GM23248 (cell line): ENCODE results near the gene CFAP251. TPM values are rescaled to one million over a fixed set of nuclear protein-coding genes. Genes with fewer than 3 reads are reported as not detected.

Experiments
- DNase-seq: peaks from one replicate; pipeline ENCODE4 v3.0.0-alpha.2; 2015
- H2AFZ ChIP-seq: fragments of 200-600 bp; sonication (generic); 2 replicates; pipeline ENCODE4 v1.6.1; 2016; ENCODE audit warnings: antibody characterized with exemption
- H3F3A ChIP-seq: fragments of 200-600 bp; sonication (generic); 2 replicates; pipeline ENCODE4 v1.6.1; 2016; ENCODE audit warnings: mild to moderate bottlenecking, antibody characterized with exemption, mixed run types; ENCODE audit not compliant: insufficient read depth
- H3K27ac ChIP-seq: fragments of 200-600 bp; sonication (generic); 2 replicates; pipeline ENCODE4 v1.5.1; 2016; ENCODE audit warnings: mild to moderate bottlenecking
- H3K27me3 ChIP-seq: fragments of 200-600 bp; sonication (generic); replicated peaks from 2 replicates; pipeline ENCODE4 v1.6.1; 2016; ENCODE audit warnings: mild to moderate bottlenecking; ENCODE audit not compliant: insufficient read depth
- H3K36me3 ChIP-seq: fragments of 200-600 bp; sonication (generic); 2 replicates; pipeline ENCODE4 v1.6.1; 2016; ENCODE audit warnings: low read depth, mild to moderate bottlenecking
- H3K4me1 ChIP-seq: fragments of 200-600 bp; sonication (generic); 2 replicates; pipeline ENCODE4 v1.6.1; 2016; ENCODE audit warnings: mild to moderate bottlenecking; ENCODE audit not compliant: insufficient read depth
- H3K4me2 ChIP-seq: fragments of 200-600 bp; sonication (generic); one replicate; pipeline ENCODE4 v1.6.1; 2016; ENCODE audit warnings: mild to moderate bottlenecking; ENCODE audit not compliant: unreplicated experiment
- H3K4me3 ChIP-seq: fragments of 200-600 bp; sonication (generic); 2 replicates; pipeline ENCODE4 v1.5.1; 2016; ENCODE audit warnings: mild to moderate bottlenecking
- H3K79me2 ChIP-seq: fragments of 200-600 bp; sonication (generic); 2 replicates; pipeline ENCODE4 v1.6.1; 2016; ENCODE audit warnings: mild to moderate bottlenecking; ENCODE audit not compliant: insufficient read depth
- H3K9ac ChIP-seq: fragments of 200-600 bp; sonication (generic); 2 replicates; pipeline ENCODE4 v1.6.1; 2016; ENCODE audit warnings: mild to moderate bottlenecking
- H3K9me2 ChIP-seq: fragments of 200-600 bp; sonication (generic); 2 replicates; pipeline ENCODE4 v1.6.1; 2016; ENCODE audit warnings: mixed run types, mild to moderate bottlenecking, moderate library complexity; ENCODE audit not compliant: insufficient read depth
- H3K9me3 ChIP-seq: fragments of 200-600 bp; sonication (generic); one replicate; pipeline ENCODE4 v1.6.1; 2017; ENCODE audit warnings: low read depth
- H4K20me1 ChIP-seq: fragments of 200-600 bp; sonication (generic); 2 replicates; pipeline ENCODE4 v1.6.0; 2016; ENCODE audit not compliant: insufficient read depth
- EZH2 ChIP-seq: fragments of 200-600 bp; sonication (generic); IDR thresholded peaks from 2 replicates; pipeline ENCODE4 v1.6.1; 2018; ENCODE audit warnings: antibody characterized with exemption, mild to moderate bottlenecking; ENCODE audit not compliant: insufficient read depth, poor library complexity, severe bottlenecking
- EZH2phosphoT487 ChIP-seq: fragments of 200-600 bp; sonication (generic); IDR thresholded peaks from 2 replicates; pipeline ENCODE4 v1.6.1; 2018; ENCODE audit warnings: antibody characterized with exemption, moderate library complexity, mild to moderate bottlenecking, low read depth; ENCODE audit not compliant: insufficient read depth
- WGBS, 2 experiments: methylation state at CpG; one replicate each; pipeline ENCODE4 v1.1.6; 2015 to 2017; ENCODE audit warnings: low lambda C conversion rate in 2 of 2, low coverage in 1 of 2; ENCODE audit errors: missing lambda C conversion rate in 2 of 2; 5-methylcytosine and 5-hydroxymethylcytosine counted together
- in situ Hi-C: fragments of 300-500 bp; cut with MboI; formaldehyde crosslinking; loops from 2 replicates; pipeline ENCODE4 v1.15.0; 2020
- polyA plus RNA-seq: library from polyadenylated mRNA; unstranded; fragments of >200 nt; fragmentation: Nextera tagmentation; extraction: Ambion mirVana; gene quantifications from 2 replicates; pipeline ENCODE4 v1.2.1, GENCODE V29; 2016
- total RNA-seq: library from RNA; depleted of rRNA; stranded (reverse); fragments of >200 nt; shearing (Covaris generic); gene quantifications from 2 replicates; pipeline ENCODE4 v1.2.3, GENCODE V29; 2014

CFAP251 gene
- total and polyA plus RNA-seq, 2 experiments from 2014 or later: 0.58 to 1.6 TPM

DNA sequence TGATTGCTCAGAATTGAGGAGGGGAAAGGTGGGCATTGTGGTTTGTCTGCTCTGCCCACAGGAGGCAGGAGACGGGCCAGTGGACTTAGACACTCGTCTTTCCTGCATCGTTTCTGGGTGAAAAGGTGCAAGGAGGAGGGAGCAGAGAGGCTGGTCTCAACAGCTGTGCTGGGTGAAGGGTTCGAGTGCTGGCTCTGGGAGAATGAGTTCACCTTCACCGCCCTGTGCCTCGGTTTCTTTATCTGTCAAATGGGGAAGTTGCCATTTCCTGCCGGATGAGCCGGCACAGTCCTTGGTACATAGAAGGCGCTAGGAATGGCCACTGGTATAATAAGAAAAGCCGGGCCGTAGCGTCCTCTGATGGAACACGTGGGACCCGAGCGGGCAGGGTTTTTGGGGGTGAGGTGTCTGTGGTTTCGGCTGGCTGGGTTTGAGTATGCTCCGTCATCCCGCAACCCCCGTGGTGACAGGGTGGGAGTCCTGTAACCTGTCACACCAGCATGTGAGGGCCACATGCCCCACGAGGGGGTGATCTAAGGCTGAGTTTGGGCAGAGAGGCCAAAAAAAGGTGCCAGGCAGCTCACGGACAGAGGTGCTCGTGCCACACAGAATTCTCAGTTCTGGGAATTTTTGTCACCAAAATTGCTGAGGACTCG, 110.6 kb downstream of the CFAP251 start:
- Histone ChIP-seq H4K20me1 (no peaks in the 10 kb centered on the region), H3K4me2 (no peak overlapping the region), H3K9ac (no peak overlapping the region), H3K27me3 (no peaks in the 10 kb centered on the region), H3F3A (no peaks in the 10 kb centered on the region), H3K9me3 (no peaks in the 10 kb centered on the region), H2AFZ (no peak overlapping the region), H3K27ac (no peak overlapping the region), H3K9me2 (no peaks in the 10 kb centered on the region), H3K79me2 (peaks cover 10% of the 10 kb centered on the region), H3K36me3 (no peaks in the 10 kb centered on the region), H3K4me3 (no peak overlapping the region), H3K4me1 (no peaks in the 10 kb centered on the region)
- in situ Hi-C loops: no loop called here
- 92 to 94% methylated on average over 22 to 23 of the region's 23 CpGs for WGBS, 2 experiments
- no peak for DNase-seq
- TF ChIP-seq EZH2phosphoT487 (no peak), EZH2 (no peak)

DNA sequence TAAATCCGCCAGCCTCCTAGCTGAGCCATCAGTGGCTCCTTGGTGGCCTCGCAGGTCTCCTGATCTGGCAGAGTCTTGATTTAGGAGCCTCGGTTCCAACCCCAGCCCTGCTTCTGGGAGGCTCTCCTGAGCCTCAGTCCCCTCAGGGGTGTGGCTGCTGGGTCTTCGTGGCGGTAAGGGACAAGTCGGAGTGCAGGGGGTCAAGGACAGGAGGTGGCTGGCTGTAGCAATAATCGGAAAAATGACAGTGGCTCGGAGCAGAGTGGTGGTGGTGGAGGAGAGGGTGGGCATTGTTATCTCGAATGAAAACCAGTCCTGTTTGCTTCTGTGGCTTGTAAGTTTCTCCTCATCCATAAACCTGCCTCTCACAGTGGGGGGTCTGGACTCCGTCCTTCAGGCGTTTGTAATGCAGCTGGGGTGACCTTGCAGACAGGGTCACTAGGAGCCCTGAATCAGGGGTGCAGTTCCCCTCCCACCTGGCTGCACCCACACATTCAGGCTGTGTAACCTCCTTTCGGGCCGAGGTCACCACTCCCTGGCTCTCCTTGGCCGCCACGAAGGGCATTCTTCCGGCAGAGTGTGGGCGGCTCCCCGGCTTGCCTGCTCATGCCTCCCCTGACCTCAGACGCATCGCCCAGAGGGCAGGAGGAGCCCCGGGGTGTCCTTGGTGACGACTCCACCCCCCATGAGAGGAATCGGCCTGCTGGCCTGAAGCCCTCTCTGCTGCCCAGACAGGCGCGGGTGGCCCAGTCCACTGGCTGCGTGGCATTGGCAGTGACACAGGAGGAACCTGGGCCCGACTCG, 111.4 kb downstream of the CFAP251 start:
- no peak for DNase-seq

DNA sequence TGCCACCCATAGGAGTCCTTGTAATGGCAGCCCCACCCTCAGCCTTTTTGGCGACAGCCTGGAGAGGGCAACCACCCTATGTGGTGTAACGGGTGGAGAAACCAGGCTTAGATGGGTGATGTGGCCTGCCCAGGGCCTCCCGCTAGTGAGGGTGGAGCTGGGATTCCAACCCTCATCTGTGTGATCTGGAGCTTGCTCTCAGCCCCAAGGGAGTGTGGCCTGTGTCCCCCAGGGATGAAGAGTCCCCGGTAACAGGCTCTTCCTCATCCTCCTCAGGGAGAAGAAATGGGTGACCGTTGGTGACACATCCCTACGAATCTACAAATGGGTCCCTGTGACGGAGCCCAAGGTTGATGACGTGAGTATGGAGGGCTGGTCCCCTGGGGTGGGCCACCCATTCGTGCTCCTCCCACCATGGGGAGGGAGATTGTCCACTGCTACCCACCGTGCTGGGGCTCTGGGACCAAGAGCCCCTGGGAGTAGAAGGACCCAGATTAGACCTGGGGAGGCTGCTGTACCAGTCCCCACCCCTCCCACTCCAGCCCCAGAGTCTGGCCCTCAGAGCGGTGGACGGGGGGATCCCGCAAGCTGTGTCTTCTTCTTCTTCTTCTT, 112.1 kb downstream of the CFAP251 start:
- 97 to 99% methylated on average over 13 of the region's 13 CpGs for WGBS, 2 experiments
- Histone ChIP-seq H3K9ac (no peak overlapping the region), H3K27ac (no peak overlapping the region), H4K20me1 (no peaks in the 10 kb centered on the region), H3K36me3 (no peaks in the 10 kb centered on the region), H3F3A (no peaks in the 10 kb centered on the region), H3K4me2 (no peak overlapping the region), H3K9me3 (no peaks in the 10 kb centered on the region), H2AFZ (no peak overlapping the region), H3K4me1 (no peaks in the 10 kb centered on the region), H3K27me3 (no peaks in the 10 kb centered on the region), H3K9me2 (no peaks in the 10 kb centered on the region), H3K79me2 (peaks cover 4% of the 10 kb centered on the region; the same call in 1 of the 2 replicates), H3K4me3 (no peak overlapping the region)
- TF ChIP-seq EZH2: no peak
- TF ChIP-seq EZH2phosphoT487: no peak
- no peak for DNase-seq
- in situ Hi-C loops: no loop called here

More for the DNA sequence above, 111.4 kb downstream of the CFAP251 start:
- in situ Hi-C loops: no loop called here
- Histone ChIP-seq H3K4me2 (no peak overlapping the region), H3K4me3 (no peak overlapping the region), H3K79me2 (peaks cover 8% of the 10 kb centered on the region; the same call in 1 of the 2 replicates), H3F3A (no peaks in the 10 kb centered on the region), H3K9me2 (no peaks in the 10 kb centered on the region), H4K20me1 (no peaks in the 10 kb centered on the region), H3K4me1 (no peaks in the 10 kb centered on the region), H3K27me3 (no peaks in the 10 kb centered on the region), H3K9ac (no peak overlapping the region), H3K27ac (no peak overlapping the region), H3K36me3 (no peaks in the 10 kb centered on the region), H2AFZ (no peak overlapping the region), H3K9me3 (no peaks in the 10 kb centered on the region)
- TF ChIP-seq EZH2phosphoT487 (no peak), EZH2 (no peak)
- 93% methylated on average over 27 to 28 of the region's 28 CpGs for WGBS, 2 experiments

DNA sequence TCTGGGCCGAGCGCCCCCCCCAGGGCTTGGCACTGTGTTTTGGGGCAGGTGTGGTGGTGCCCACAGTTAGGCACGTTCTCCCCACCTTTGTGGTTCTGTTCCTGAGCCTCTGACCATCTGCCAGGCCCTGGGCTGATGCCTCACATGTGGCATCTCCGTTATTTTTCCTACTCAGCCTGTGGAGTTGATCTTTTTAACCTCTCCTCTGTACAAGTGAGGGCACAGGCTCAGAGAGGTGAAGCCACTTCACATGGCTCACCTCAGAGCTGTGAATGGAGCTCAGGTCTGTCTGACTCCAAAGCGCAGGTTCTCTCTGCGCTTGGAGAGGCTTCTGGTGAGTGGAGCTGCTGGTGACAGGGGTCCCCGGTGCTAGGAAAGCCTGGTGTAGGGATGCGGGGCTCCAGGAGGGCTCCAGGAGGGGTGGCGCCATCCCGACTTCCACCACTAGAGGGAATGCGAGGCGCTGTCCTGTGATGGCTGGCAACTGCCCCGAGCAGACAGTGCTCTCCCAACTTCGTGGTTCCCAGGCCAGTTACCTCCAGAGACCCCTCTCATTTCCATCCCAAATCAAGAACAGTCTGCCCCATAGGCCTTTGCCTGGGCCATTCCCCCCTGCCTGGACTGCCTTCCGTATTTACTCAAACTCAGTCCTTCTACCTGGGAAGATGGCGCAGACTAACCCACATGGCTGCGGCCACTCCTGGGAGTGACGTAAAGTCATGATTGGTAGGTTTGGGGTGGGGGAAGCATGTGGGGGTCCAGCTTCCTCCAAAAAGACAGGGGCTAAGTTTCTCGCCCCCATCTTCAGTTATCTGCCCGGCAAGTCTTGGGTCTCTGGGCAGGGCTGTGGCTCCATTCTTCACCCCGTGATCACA, 113.2 kb downstream of the CFAP251 start:
- Histone ChIP-seq H3K4me3 (no peak overlapping the region), H3K9me2 (no peaks in the 10 kb centered on the region), H3K36me3 (no peaks in the 10 kb centered on the region), H3F3A (no peaks in the 10 kb centered on the region), H3K9ac (no peak overlapping the region), H3K27me3 (no peaks in the 10 kb centered on the region), H3K4me1 (no peaks in the 10 kb centered on the region), H3K4me2 (no peak overlapping the region), H2AFZ (no peak overlapping the region), H3K27ac (no peak overlapping the region), H3K9me3 (no peaks in the 10 kb centered on the region), H4K20me1 (no peaks in the 10 kb centered on the region), H3K79me2 (peaks cover 4% of the 10 kb centered on the region; the same call in 1 of the 2 replicates)
- no peak for TF ChIP-seq EZH2phosphoT487
- TF ChIP-seq EZH2: no peak
- in situ Hi-C loops: no loop called here
- 61 to 76% methylated on average over 16 to 21 of the region's 21 CpGs for WGBS, 2 experiments
- DNase-seq: peak; percentile 58
